Measurements from ENCODE around the gene ASAP3.
"Not testable (repeated sequence)": the region's sequence is repeated elsewhere in the genome, so short reads cannot be mapped to it uniquely, and the experiment has no call there.

Gene ASAP3

DNA sequence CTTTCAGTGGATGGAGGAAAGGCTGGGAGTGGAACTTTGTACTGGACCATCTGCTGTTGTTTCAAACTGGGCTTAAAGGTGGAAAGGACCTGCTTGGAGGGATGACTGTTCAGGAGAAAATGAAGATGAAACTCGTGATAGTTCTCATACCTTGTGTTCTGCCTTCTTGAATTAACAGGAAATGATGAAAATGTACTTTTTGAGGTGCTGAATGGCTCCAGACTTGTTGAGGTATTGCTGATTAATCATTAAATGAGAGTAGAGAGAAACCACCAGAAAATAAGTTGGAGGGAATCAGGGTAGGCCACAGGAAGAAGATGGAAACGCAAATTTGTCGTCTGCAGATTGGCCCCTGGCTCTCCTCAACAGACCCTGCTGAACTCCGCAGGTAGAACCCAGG, 88.1 kb downstream of the ASAP3 start:
- DNase-seq (ENCODE audit: low spot score) = no peak

GRCh38 chr1:23395154-23395724, 88.7 kb downstream of the ASAP3 start:
- no peak for DNase-seq (ENCODE audit: low spot score)

GRCh38 chr1:23394684-23395083, 89.3 kb downstream of the ASAP3 start:
- DNase-seq (ENCODE audit: low spot score) = no peak

- DNase-seq (ENCODE audit: low spot score) = no peak
These were observed 89.8 kb downstream of the ASAP3 start for GRCh38 chr1:23394181-23394580.

GRCh38 chr1:23393706-23394105, 90.3 kb downstream of the ASAP3 start:
- DNase-seq (ENCODE audit: low spot score) = no peak

GRCh38 chr1:23392125-23392855, 91.7 kb downstream of the ASAP3 start:
- no peak for DNase-seq (ENCODE audit: low spot score)

DNA sequence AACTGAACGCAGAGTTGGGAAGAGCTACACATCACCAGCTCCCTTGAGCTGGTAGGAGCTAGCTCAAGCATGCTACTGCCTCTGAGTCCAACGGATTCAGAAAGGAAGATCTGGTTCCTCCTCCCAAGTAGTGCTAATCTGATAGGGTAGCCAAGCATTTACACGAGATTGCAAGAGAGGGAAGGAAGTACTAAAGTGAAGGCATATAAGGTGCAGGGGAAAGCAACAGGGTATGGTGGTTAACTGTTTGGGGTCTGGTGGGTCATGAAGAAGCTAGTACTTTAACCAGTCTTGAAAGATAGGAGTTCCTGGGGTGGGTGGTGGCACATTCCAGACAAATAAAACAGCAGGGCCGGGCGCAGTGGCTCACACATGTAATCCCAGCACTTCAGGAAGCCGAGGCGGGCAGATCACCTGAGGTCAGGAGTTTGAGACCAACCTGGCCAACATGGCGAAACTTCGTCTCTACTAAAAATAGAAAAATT, 94.1 kb downstream of the ASAP3 start:
- no peak for DNase-seq (ENCODE audit: low spot score)

DNA sequence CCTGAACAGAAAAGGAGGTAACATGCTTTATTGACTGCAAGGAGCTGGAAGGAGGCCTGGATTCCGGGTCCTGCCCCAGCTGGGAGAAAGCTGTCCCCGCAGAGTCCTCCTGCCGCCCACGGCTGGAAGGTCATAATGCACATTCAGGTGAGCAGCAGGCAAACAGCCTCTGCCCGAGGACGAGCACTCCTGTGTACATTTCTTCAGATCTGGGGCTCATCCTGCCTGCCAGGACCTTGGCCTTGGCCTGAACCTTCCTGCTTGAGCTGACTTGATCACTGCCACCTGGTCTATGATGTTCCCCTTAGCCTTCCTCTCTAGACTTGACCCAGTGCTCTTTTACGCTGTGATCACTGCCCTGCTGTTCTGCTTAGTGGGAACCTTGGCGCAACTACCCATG, 96.5 kb downstream of the ASAP3 start:
- no peak for DNase-seq (ENCODE audit: low spot score)

DNA sequence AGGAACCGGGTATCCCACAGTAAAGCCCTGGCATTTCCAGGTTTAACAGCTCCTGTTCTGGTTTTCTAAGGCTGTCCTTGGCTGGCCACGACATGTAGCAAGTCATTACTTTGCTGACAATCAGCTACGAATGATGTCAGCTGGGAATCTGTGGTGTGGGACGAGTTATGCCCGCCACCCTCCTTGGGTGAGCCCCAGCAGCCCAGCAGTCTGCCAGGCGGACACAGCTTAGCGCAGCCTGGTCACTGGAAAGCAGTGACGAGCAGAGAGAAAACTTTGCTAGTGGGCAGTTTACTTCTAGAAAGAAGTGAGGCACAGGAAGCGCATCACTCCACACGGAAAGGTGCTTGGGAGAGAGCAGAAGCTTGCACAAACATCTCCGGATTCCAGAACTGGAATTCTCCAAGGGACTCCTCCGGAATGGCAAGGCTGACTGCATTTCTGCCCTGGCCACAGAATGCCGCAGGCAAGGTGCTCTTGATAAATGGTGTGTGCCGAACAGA, 98.8 kb downstream of the ASAP3 start:
- no peak for DNase-seq (ENCODE audit: low spot score)

DNA sequence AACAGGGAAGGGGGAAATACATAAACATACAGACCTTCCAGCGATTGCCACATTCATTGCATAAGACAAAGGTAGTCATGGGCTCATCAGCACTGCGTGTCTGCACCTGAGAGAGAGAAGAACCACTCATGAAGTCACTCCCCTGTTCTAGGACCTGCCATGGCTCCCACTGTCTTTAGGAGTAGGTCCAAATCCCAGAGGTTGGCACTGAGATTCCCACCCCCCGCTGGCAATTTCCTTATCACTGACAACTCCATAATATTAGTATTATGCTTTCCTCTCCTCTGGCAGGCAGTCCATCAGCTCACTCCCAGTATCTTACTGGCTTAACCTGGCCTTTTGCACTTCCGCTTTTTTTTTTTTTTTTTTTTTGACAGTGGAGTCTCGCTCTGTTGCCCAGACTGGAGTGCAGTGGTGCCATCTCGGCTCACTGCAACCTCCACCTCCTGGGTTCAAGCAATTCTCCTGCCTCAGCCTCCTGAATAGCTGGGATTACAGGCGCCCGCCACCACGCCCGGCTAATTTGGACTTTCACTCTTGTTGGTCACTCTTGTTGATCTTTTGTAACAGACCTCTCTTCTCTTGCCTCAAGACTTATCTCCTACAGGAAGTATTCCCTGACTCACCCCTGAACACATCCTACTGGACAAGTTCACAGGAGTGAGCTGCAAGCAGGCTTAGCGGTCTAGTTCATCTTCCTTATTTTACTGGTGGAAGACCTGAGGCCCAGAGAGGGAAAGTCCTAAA, 99.5 kb downstream of the ASAP3 start:
- no peak for DNase-seq (ENCODE audit: low spot score)

DNA sequence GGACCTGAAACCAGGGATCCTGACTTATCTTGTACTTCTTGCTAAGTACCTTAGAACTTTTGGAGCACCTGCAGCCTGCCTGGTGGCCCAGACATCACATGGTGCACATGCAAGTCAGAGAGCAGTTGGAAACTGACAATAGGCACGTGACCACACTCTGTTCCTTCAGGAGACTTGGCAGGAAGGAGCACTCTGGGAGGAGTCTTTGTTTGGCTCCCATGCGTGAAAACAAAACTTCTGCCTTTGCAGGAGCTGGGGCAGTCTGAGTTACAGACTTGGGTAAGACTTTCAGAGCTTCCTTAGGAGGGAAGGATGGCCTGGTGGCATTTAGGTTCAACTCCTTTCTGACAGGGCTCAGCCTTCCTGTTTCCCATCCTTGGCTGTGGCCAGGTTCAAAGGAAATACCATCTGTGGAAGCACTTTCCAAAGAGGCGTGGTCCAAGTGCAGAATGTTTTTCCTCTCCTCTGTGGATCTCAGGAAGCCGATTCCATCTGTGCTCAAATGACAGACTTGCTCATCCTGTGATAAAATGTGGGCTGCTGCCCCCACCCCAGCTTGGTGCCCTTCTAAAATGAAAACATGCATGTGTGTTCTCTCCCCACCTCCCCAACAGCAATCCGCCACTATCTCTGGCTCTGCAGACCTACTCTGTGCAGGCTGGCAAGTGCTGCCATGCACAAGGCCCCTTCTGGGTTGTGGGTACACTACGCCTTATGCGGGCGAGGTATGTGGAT, 100.2 kb downstream of the ASAP3 start:
- DNase-seq (ENCODE audit: low spot score) = no peak

DNA sequence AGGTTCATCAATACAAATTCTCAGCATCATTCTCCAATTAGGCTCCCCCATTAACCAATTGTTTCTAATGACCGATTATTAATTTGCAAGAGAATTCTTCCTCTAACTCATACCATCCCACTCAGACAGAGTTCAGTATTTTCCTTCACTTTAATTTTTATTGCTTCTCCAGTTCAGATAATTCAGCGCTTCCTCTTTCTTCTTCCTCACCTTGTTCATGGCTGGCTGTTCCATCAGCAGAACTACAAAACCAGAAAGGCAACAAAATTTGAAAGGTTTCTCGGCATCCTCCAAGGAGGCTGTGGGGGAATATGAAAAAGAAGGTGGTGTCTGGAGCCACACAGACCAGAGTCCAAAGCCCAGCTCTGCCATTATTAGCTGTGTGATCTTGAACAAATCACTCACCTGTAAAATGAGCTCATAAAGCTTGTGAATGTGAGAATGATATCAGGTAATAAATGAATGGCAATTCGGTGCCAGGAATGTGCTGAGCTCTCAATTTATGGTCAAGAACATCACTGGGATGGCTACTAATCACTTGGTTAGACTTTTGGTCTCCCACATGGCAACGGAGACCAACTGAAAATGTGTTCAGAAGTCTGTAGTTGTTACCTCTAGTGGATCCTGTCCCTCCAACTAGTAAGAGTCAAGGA, 102.6 kb downstream of the ASAP3 start:
- no peak for DNase-seq (ENCODE audit: low spot score)

- DNase-seq (ENCODE audit: low spot score) = no peak
These were observed 103.3 kb downstream of the ASAP3 start for GRCh38 chr1:23380719-23381118.

DNA sequence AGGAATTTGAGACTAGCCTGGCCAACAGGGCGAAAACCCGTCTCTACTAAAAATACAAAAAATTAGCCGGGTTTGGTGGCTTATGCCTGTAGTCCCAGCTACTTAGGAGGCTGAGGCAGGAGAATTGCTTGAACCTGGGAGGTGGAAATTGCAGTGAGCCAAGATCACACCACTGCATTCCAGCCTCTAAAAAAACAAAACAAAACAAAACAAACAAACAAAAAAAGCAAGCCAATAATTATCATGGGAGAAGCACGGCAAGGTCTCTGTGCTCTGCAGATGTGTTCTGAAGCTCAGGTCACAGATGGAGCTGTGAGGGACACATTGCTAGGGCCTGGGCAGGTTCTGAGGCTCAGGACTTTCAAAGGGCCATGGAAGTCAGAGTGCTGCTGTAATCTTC, 103.7 kb downstream of the ASAP3 start:
- DNase-seq (ENCODE audit: low spot score) = not testable (repeated sequence)

All from CD4-positive, alpha-beta T cell treated with Interleukin-2 at 100 ng/mL for 4 hours (primary cell).